DMS53 treated with DMSO at 0.1 percent for 48 hours (cell line): Measurements from ENCODE around the gene TAOK2.
A peak's percentile ranks its signal among the peaks of the same experiment; 100 is the strongest.
"Not testable (repeated sequence)": the region's sequence is repeated elsewhere in the genome, so short reads cannot be mapped to it uniquely, and the experiment has no call there.

Source experiments
- DNase-seq: peaks from one replicate; lab custom pipeline; 2025; ENCODE audit not compliant: unreplicated experiment; lab: John Stamatoyannopoulos, UW

TAOK2 gene

DNA sequence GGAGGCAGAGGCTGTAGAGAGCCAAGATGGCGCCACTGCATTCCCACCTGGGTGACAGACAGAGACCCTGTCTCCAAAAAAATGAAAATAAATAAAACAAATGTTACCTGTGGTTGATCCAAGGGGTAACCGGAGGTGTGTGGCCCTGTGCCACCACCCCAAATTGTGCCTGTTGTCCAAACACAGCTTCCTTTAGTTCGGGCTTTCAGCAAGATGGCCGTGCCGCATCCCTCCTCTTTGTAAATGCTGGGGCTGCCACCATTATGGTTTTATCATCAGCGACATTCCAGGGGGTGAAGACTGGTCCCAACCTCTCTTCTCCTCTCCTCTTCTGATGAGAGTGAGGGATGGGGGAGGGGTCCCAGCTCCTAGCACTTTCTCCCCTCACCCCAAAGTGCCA, 49.2 kb downstream of the TAOK2 start, which contains the start of gene C16orf92:
TSS of gene C16orf92 (plus strand) at position 312 of the 400 bp plus-strand sequence. CDS start 143 bp downstream, outside the sequence.
- no peak for DNase-seq

DNA sequence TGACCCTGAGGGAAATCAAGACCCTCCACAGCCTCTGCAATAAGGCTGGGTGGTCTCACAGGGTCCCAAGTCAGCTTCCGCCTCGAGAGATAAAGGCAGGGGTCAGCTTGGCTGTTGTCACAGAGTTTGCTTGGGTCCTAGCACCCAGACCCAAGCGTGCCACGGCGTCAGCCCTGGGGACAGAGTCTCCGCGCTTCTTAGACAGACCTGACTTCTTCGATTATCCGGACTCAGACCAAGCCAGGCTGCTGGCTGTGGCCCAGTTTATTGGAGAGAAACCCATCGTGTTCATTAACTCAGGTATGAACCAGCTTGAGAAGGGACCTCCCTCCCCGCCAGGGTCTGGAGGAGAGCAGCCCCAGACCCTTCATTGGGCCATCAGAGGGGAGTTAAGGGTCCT, 49.9 kb downstream of the TAOK2 start:
- DNase-seq, result no peak

DNA sequence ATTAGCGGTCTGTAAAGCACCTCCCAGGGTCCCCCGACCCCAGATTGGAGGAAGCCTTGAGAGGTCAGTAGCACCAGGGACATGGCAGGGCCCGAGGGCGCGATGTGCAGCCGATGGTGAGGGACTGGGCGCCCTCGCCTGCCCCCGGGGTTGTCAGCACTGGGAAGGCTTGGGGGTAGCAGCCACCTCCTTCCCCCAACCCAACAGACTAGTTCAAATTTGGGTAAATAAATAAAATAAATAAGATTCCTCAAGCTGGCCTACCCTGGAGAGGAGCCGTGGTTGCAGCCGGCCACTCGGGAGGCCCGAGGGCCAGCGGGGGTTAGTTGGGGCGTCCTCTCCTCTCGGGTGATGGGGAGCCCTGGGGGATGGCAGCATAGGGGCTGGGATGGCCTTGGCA, 50.8 kb downstream of the TAOK2 start:
- DNase-seq, result no peak

DNA sequence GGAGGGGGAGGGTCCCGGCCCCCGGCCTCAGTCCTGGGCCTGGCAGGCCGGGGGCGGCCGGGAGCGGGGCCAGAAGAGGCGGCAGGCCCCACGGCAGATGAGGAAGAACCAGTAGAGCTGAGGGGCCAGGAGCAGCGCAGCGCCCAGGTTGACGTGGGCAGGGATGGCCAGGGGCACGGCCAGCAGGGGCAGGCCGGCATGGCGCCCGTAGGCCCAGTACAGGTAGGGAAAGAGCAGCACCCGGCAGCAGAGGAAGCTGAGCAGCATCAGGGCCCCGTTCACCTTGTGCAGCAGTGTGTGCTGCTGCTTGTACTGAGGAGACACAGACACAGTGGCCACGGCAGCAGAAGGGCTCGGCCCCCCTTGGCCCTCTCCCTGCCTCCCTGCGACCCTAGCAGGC, 51.5 kb downstream of the TAOK2 start:
- no peak for DNase-seq

DNA sequence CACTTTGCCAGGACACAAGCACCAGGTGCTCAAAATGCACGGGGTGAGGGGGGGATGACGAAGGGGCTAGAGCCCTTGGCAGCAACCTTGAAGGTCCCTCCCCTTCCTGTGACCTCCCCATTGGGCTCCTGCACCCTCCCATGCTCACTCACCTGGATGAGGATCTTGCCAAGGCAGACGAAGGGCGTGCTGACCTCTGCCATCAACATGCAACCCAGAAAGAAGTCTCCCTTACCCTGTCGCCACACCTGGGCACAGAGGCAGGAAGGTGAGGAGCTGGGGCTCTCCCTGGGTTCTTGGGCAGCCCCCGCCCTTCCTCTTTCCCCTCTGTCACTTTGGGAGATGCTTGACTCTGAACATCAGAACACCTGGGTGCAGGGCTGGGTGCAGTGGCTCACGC, 51.9 kb downstream of the TAOK2 start:
- no peak for DNase-seq

DNA sequence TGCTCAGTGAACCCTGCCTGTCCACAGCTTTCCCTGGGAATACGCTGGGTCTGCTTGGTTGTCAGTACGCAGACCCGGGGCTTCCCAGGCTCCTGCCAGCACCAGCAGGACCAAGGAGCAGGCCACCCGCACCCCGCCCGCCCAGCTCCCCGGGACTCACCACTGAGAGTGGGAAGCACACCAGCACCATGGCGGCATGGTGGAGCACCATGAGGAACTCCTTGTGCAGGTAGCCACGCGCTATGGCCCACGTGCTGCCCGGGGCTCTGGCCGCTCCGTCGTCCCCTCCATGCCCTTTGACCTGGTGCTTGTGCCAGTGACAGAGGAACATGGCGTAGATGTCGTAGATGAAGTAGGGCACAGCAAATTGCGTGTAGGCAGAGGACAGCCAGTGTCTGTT, 52.8 kb downstream of the TAOK2 start:
- no peak for DNase-seq

DNA sequence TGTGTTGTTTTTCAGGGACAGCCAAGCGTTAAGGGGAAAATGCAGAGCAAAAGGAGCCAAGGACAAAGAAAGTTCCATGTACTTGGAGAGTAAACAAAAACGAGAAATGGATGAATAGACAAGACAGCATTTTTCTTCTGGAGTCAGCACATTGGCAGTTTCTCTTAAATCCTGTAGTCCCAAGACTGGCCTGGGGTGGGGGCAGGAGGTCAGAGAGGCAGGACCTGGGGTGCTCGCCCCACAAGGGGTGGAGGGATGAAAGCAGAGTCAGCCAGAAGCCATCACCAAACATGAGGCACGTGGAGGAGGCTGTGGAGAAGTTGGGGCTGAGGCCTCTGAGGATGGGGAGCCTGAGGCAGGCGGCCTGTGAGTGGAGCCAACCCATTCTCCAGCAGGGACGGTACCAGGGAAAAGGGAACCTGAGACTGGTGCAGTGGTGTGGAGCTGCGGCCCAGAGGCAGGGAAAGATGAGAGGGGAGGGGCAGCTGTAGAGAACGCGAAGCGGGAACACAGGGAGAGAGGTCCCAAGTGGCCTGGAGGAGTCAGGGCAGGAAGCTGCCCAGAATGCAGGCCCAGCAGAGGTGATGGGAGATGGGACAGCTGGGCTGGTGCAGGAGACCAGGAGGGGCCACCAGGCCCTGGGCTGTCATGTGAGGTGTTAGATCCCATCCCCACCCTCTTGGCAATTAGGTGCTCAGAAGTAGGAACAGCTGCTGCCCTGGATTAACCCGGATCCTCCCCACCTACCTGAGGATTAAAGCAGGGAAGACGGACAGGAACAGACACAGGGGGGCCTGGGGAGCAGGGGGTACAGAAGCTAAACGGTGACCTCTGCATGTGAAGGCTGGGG, 54.1 kb downstream of the TAOK2 start:
- no peak for DNase-seq

DNA sequence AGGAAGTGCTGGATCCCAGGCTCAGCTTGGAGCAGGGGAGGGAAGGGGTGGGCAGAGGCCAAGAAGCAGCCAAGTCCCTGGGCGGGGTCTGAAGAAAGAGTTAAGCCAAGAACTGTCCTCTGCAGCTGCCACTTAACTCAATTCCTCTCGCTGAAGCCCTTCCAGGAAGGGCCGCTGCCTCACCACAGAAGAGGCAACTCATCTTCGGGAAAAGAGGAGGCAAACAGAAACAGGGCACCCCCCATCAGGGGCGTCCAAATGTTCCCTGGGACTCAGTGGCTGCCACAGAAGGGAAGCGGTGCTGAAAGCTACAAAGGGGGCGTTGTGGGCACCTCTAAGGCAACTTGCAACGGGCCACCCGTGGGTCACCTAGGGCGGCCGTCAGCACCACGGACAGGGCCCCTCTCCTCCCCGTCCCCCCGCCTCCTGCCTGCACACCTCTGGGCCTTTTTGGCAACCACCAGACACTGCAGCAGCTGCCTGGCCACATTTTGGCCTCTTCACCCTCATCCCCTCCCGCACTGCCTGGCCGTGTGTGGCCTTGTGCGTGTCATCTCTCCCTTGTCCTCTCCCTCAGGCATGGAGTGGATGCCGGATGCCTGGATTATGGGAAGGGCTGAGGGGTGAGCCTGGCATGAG, 54.9 kb downstream of the TAOK2 start:
- no peak for DNase-seq

DNA sequence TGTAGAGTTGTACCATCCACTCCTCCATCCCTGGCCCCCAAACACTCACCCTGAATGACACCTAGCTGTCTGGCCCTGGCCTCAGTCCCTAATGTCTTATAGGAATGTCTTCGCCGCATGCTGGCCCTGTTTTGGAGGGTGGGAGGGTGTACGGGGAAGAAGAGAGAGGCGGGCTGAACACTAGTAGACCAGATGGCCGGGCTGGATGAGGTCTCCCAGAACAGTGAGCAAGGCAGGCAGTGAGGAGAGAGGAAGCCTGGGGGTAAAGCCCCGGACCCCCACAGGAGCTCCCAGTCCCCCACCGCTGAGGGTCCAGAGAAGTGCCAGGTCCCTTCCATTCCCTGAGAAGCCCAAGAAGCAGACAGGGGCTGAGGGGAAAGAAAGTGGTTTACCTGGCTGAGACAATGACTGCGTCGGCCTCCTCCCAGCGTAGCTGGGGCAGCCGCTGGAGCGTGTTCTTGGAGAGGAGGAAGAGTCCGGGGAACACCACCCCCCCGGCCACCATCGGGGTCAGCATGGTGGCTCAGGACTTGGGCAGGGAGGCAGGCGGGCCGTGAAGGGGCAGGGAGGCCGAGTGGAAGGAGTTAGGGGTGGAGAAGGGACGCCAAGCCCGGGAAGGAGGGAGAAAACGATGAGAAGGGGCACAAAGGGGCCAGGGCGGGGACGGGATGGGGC, 56.5 kb downstream of the TAOK2 start:
- no peak for DNase-seq

DNA sequence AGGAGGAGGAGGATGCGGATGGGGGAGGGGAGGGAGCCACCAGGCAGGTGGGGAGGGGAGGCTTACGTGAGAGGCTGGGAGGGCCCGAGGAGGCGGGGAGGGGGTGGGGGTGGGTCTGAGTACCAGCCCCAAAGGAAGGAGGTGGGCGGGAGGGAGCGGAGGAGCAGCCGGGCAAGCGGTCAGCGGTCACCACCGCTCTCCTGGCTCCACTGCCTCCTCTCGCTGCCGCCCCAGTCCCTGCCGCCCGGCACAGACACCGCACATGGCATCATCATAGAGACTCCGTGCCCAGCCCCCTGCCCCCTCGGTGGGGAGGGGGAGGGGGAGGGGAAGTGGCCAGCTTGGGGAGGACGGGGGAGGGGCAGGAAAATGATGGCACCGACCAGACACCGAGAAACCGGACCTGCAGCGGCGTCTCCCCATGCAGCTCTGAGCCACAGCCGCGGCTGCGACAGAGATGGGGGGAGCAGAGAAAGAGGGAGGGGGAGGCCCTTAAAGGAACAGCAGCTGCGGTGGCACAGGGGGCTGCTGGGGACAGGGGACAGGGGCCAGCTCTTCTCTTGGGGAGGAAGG, 57.3 kb downstream of the TAOK2 start, which contains the start of gene TLCD3B:
TSS of gene TLCD3B (minus strand) at position 431 of the 573 bp plus-strand sequence. CDS start 744 bp downstream, outside the sequence.
- no peak for DNase-seq

DNA sequence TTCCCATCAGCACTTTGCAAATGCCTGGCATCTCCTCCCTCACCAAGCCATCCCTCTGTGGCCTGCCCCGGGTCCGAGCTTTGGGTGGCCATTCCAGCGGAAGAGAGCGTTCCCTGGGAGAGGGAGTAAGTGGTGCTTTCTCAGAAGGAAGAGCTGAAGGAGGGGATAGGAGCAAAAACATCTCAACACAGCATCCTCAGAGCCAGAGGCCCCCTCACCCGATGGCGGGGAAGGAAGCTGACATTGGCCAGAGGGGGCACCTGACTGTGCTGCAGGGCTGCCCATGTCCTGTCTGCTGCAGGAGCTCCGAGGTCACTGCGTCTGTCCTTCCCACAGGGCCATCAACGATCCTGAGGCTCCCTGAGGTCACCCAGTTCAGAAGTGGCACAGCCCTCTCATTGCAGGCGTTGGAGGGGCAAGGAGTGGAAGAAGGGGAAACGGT, 57.8 kb downstream of the TAOK2 start:
- DNase-seq, result no peak

DNA sequence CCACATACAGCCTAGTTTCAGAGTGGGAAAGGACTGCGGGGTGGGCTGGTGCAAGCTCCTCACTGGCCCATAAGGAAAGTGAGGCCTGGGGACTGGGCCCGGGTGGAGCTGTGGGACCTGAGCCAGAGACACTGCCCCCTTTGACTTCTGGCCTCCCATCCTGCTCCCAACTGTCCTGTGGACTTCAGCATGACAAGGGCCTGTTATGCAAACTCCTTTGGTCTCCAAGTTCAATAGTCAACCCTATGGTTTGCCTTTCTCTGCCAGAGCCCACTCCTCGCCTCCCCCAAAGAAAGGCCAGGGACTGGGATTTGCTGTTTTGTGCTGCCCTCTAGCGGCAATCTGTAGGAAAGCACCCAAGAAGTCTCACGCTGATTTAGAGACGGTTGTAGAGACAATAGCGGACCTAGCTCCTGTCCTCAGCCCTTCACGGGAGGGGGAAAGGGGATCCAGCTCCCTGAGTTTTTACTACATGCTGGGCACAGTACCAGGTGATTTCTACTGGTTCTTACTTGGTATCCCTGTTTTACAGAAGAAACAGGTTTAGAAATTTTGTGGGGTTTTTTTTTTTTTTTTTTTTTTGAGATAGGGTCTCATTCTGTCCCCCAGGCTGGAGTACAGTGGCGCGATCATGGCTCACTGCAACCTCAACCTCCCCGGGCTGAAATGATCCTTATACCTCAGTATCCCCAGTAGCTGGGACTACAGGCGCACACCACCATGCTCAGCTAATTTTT, 58.6 kb downstream of the TAOK2 start:
- DNase-seq, result peak; percentile 23

DNA sequence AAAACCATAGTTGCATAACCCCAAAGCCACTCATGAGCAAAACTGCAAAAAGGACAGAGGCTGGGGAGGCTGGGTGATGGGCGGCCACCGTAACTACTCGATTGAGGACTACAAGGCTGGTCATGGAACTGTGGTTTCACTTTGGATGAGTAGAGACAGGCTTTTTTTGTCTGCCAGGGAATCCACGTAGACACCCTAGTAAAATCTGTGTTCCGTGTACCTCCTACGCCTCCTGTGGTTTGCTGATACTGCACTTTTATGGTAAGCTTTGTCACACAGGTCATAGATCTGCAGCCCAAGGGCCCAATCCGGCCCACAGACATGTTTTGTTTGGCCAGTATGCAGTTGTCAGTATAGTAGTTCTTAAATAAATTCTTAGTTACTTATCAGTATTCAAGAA, 59.6 kb downstream of the TAOK2 start:
- no peak for DNase-seq

DNA sequence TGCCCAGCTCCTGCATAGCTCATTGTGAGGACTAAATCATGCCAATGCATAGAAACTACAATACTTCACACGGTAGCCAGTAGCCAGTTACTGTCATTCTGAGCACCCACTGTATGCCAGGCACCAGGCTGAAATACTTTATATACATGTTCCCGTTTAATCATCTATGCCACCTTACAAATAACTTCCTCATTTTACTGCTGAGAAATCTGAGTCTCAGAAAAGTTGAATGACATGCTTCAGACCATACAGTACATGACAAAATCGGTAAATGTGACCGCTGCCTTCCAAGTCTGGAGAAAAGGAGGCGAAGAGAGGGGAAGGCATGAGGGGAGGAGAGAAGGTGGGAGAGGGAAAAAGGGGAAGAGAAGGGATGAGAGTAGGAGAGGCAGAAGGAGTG, 66.6 kb downstream of the TAOK2 start:
- DNase-seq, result no peak

DNA sequence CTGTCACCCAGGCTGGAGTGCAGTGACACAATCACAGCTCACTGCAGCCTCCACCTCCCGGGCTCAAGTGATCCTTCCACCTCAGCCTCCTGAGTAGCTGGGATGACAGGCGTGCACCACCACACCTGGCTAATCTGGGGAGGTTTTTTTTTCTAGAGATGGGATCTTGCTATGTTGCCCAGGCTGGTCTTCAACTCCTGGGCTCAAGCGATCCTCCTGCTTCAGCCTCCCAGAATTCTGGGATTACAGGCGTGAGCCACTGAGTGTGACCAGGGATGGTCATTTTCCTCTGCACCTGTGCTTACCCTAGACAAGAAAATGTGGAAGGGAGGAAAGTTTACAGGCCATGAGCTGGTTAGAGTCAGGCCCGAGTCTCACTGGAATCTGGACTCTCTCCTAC, 67.0 kb downstream of the TAOK2 start:
- DNase-seq, result not testable (repeated sequence)

DNA sequence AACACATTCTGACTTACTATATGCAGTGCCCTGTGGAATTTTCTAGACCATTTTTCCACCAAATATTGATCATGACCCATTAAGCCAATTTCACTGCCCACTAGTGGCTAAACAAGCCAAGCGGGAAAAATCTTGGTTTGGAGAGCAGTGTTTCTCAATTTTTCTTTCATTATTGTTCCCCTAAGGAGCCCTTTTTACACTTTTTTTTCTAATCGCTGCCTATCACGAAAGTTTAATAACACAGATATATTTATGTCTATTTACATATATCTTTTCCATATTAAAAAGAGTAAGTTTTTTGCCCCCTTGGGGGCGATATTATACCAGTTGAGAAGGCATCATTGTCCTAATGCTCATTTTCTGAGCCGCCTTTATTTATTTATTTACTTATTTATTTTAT, 68.2 kb downstream of the TAOK2 start:
- DNase-seq, result no peak
